ENCODE measurements around the gene IGFLR1.

DNA sequence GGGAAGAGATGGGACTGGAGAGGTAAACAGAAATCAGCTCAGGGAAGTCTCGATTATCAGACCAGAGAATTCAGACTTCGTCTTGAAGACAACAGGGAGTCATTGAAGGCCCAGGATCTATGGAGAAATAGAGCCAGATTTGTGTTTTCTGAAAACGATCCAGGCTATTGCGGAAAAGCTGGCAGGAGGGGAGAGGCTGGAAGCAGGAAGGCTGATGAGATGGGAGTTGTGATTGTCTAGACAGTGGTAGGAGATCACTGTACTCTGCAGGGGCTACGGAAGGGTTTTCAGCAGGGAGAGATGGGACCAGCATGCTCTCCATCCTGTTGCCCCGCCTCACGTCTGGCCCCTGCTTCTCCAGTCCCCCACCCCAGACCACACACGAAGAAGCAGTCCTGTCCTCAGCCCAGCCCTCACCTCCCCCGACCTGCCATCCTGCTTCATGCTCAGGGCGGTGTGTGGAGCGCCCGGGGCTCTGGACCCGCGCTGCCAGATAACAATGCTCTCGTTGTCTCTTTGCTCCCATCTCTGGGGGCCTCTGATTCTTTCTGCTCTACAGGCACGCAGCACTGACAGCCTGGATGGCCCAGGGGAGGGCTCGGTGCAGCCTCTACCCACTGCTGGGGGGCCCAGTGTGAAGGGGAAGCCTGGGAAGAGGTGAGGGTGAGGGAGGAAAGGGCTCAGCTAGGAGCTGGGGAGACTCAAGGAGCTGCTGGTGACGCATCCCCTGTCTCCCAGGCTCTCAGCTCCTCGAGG lies 35.0 kb upstream of the IGFLR1 start:
- TF ChIP-seq, protein P1, sequence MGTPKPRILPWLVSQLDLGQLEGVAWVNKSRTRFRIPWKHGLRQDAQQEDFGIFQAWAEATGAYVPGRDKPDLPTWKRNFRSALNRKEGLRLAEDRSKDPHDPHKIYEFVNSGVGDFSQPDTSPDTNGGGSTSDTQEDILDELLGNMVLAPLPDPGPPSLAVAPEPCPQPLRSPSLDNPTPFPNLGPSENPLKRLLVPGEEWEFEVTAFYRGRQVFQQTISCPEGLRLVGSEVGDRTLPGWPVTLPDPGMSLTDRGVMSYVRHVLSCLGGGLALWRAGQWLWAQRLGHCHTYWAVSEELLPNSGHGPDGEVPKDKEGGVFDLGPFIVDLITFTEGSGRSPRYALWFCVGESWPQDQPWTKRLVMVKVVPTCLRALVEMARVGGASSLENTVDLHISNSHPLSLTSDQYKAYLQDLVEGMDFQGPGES (IDR thresholded peaks at IDR 0.05; ENCODE audit: low read depth, low read length) = no peak
- TF ChIP-seq, protein P2, sequence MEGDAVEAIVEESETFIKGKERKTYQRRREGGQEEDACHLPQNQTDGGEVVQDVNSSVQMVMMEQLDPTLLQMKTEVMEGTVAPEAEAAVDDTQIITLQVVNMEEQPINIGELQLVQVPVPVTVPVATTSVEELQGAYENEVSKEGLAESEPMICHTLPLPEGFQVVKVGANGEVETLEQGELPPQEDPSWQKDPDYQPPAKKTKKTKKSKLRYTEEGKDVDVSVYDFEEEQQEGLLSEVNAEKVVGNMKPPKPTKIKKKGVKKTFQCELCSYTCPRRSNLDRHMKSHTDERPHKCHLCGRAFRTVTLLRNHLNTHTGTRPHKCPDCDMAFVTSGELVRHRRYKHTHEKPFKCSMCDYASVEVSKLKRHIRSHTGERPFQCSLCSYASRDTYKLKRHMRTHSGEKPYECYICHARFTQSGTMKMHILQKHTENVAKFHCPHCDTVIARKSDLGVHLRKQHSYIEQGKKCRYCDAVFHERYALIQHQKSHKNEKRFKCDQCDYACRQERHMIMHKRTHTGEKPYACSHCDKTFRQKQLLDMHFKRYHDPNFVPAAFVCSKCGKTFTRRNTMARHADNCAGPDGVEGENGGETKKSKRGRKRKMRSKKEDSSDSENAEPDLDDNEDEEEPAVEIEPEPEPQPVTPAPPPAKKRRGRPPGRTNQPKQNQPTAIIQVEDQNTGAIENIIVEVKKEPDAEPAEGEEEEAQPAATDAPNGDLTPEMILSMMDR (IDR thresholded peaks at IDR 0.05) = no peak
- TF ChIP-seq, protein P3, sequence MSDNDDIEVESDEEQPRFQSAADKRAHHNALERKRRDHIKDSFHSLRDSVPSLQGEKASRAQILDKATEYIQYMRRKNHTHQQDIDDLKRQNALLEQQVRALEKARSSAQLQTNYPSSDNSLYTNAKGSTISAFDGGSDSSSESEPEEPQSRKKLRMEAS (IDR thresholded peaks at IDR 0.05; ENCODE audit: low read depth) = no peak
